Measurements from ENCODE around the gene SMAD3.
"Not testable (repeated sequence)": the region's sequence is repeated elsewhere in the genome, so short reads cannot be mapped to it uniquely, and the experiment has no call there.

The SMAD3 gene

GRCh38 chr15:67145710-67146109 is 80.3 kb downstream of the SMAD3 start:
- DNase-seq (ENCODE audit: low read depth) = no peak

- no peak for DNase-seq (ENCODE audit: low read depth)
These were observed 80.8 kb downstream of the SMAD3 start for GRCh38 chr15:67146234-67146633.

GRCh38 chr15:67146875-67147381 is 81.5 kb downstream of the SMAD3 start:
- no peak for DNase-seq (ENCODE audit: low read depth)

- no peak for DNase-seq (ENCODE audit: low read depth)
These were observed 82.1 kb downstream of the SMAD3 start for GRCh38 chr15:67147396-67147949.

- DNase-seq (ENCODE audit: low read depth) = no peak
These were observed 82.8 kb downstream of the SMAD3 start for GRCh38 chr15:67148196-67148701.

GRCh38 chr15:67149068-67149772 is 83.8 kb downstream of the SMAD3 start:
- DNase-seq (ENCODE audit: low read depth) = no peak

- no peak for DNase-seq (ENCODE audit: low read depth)
These were observed 84.3 kb downstream of the SMAD3 start for GRCh38 chr15:67149773-67150022.

GRCh38 chr15:67150023-67150860 is 84.8 kb downstream of the SMAD3 start:
- DNase-seq (ENCODE audit: low read depth) = no peak

GRCh38 chr15:67152429-67152828 is 87.0 kb downstream of the SMAD3 start:
- DNase-seq (ENCODE audit: low read depth) = no peak

- DNase-seq (ENCODE audit: low read depth) = not testable (repeated sequence)
These were observed 87.6 kb downstream of the SMAD3 start for GRCh38 chr15:67153044-67153443.

- no peak for DNase-seq (ENCODE audit: low read depth)
These were observed 88.8 kb downstream of the SMAD3 start for GRCh38 chr15:67154249-67154648.

GRCh38 chr15:67156426-67156825 is 91.0 kb downstream of the SMAD3 start:
- no peak for DNase-seq (ENCODE audit: low read depth)

GRCh38 chr15:67156834-67157233 is 91.4 kb downstream of the SMAD3 start:
- no peak for DNase-seq (ENCODE audit: low read depth)

- no peak for DNase-seq (ENCODE audit: low read depth)
These were observed 92.3 kb downstream of the SMAD3 start for GRCh38 chr15:67157521-67158252.

GRCh38 chr15:67158367-67158766 is 93.0 kb downstream of the SMAD3 start:
- DNase-seq (ENCODE audit: low read depth) = no peak

- no peak for DNase-seq (ENCODE audit: low read depth)
These were observed 96.0 kb downstream of the SMAD3 start for GRCh38 chr15:67161412-67161811.

GRCh38 chr15:67161881-67162280 is 96.5 kb downstream of the SMAD3 start:
- DNase-seq (ENCODE audit: low read depth) = no peak

GRCh38 chr15:67163180-67163579 is 97.8 kb downstream of the SMAD3 start:
- no peak for DNase-seq (ENCODE audit: low read depth)

GRCh38 chr15:67164401-67164791 is 99.0 kb downstream of the SMAD3 start:
- no peak for DNase-seq (ENCODE audit: low read depth)

- DNase-seq (ENCODE audit: low read depth) = no peak
These were observed 99.4 kb downstream of the SMAD3 start for GRCh38 chr15:67164811-67165253.

GRCh38 chr15:67165254-67166253 is 100.2 kb downstream of the SMAD3 start:
- no peak for DNase-seq (ENCODE audit: low read depth)

Data from activated T-cell treated with anti-CD3 and anti-CD28 coated beads for 48 hours (primary cell).